COR-L47 (cell line): ENCODE results near the gene NUP210L.

Source experiments
- DNase-seq: peaks from one replicate; lab custom pipeline; 2025; lab: John Stamatoyannopoulos, UW

NUP210L gene

GRCh38 chr1:154154534-154155191, at the start of gene NUP210L:
Gene NUP210L (minus strand): TSS chr1:154155073.
- no peak for DNase-seq

- DNase-seq: no peak
These were observed 44.6 kb upstream of the NUP210L start for GRCh38 chr1:154199563-154199879.

GRCh38 chr1:154198756-154199562, 44.1 kb upstream of the NUP210L start:
- DNase-seq: peak; percentile 29

- DNase-seq: no peak
These were observed 38.9 kb upstream of the NUP210L start for GRCh38 chr1:154193821-154194220.

GRCh38 chr1:154192476-154192875, 37.6 kb upstream of the NUP210L start:
- no peak for DNase-seq

- DNase-seq: no peak
These were observed 37.2 kb upstream of the NUP210L start, which contains the start of gene TPM3 for GRCh38 chr1:154191990-154192461. Gene TPM3 (minus strand): TSS chr1:154192100. CDS start chr1:154192018, 82 bp downstream.

GRCh38 chr1:154190550-154190949, 35.7 kb upstream of the NUP210L start:
- DNase-seq: no peak

GRCh38 chr1:154186852-154187501, 32.1 kb upstream of the NUP210L start:
- DNase-seq: no peak

- DNase-seq: peak; percentile 55
These were observed 31.3 kb upstream of the NUP210L start for GRCh38 chr1:154186177-154186576.

GRCh38 chr1:154183046-154183915, 28.4 kb upstream of the NUP210L start:
- DNase-seq: peak; percentile 99

GRCh38 chr1:154182344-154183045, 27.6 kb upstream of the NUP210L start:
- peak; percentile 23 for DNase-seq

- no peak for DNase-seq
These were observed 27.1 kb upstream of the NUP210L start for GRCh38 chr1:154181944-154182343.

- no peak for DNase-seq
These were observed 25.2 kb upstream of the NUP210L start for GRCh38 chr1:154179946-154180687.

- no peak for DNase-seq
These were observed 24.3 kb upstream of the NUP210L start for GRCh38 chr1:154178911-154179811.

GRCh38 chr1:154178013-154178412, 23.1 kb upstream of the NUP210L start:
- DNase-seq: no peak

- no peak for DNase-seq
These were observed 21.5 kb upstream of the NUP210L start for GRCh38 chr1:154176337-154176736.

- DNase-seq: no peak
These were observed 19.8 kb upstream of the NUP210L start for GRCh38 chr1:154174654-154175053.

GRCh38 chr1:154171880-154172279, 17.0 kb upstream of the NUP210L start:
- DNase-seq: no peak

GRCh38 chr1:154171223-154171583, 16.3 kb upstream of the NUP210L start:
- no peak for DNase-seq
